Keratinocyte (primary cell): ENCODE results near the gene CDC42EP1. TPM values are rescaled to one million over a fixed set of nuclear protein-coding genes. Genes with fewer than 3 reads are reported as not detected.
"Not testable (repeated sequence)": the region's sequence is repeated elsewhere in the genome, so short reads cannot be mapped to it uniquely, and the experiment has no call there.

ENCODE experiments used
- DNase-seq: peaks from one replicate; pipeline ENCODE4 v3.0.0-alpha.2; 2011; ENCODE audit warnings: low read depth, missing footprints, low spot score
- FAIRE-seq: peaks from 2 replicates; lab custom pipeline; 2011; peaks lifted over from hg19 to GRCh38; lab: Jason Lieb, UNC
- H2AFZ ChIP-seq: 2 replicates; pipeline ENCODE4 v1.6.0; 2012; ENCODE audit warnings: low read length, control low read depth, inconsistent platforms; ENCODE audit not compliant: control insufficient read depth
- H3K27ac ChIP-seq: 2 replicates; pipeline ENCODE4 v1.5.1; 2011; ENCODE audit warnings: low read length; ENCODE audit not compliant: control insufficient read depth, insufficient read depth
- H3K27me3 ChIP-seq: 3 replicates; pipeline ENCODE4 v1.6.0; 2011; ENCODE audit warnings: low read length; ENCODE audit not compliant: control insufficient read depth, insufficient read depth; ENCODE audit errors: extremely low read depth
- H3K36me3 ChIP-seq, 2 experiments: 2 replicates in 1 of 2; 3 replicates in 1 of 2; pipeline ENCODE4 v1.5.1; 2011; ENCODE audit warnings: low read length in 2 of 2, mild to moderate bottlenecking in 1 of 2; ENCODE audit not compliant: control insufficient read depth in 2 of 2, insufficient read depth in 2 of 2; ENCODE audit errors: extremely low read depth in 1 of 2
- H3K4me1 ChIP-seq: 3 replicates; pipeline ENCODE4 v1.5.1; 2011; ENCODE audit warnings: low read length; ENCODE audit not compliant: control insufficient read depth, insufficient read depth; ENCODE audit errors: extremely low read depth
- H3K4me2 ChIP-seq: 3 replicates; pipeline ENCODE4 v1.6.0; 2011; ENCODE audit warnings: low read depth, low read length; ENCODE audit not compliant: control insufficient read depth, insufficient read depth; ENCODE audit errors: extremely low read depth
- H3K4me3 ChIP-seq, 3 experiments: fragments of 200-600 bp in 1 of 3; sonication (generic) in 1 of 3; 2 replicates in 2 of 3; 3 replicates in 1 of 3; pipeline ENCODE4 v1.5.1; 2011 to 2016; ENCODE audit warnings: low read length in 3 of 3, mild to moderate bottlenecking in 3 of 3, control low read depth in 2 of 3, inconsistent platforms in 1 of 3, low read depth in 1 of 3, mixed read lengths in 1 of 3, mixed run types in 1 of 3, moderate library complexity in 1 of 3; ENCODE audit not compliant: control insufficient read depth in 2 of 3, insufficient read depth in 2 of 3; ENCODE audit errors: extremely low read depth in 1 of 3
- H3K79me2 ChIP-seq: 2 replicates; pipeline ENCODE4 v1.6.0; 2012; ENCODE audit warnings: low read length; ENCODE audit not compliant: control insufficient read depth, insufficient read depth
- H3K9ac ChIP-seq: 3 replicates; pipeline ENCODE4 v1.6.0; 2011; ENCODE audit warnings: low read length; ENCODE audit not compliant: control insufficient read depth, insufficient read depth; ENCODE audit errors: extremely low read depth
- H3K9me1 ChIP-seq: 3 replicates; pipeline ENCODE4 v1.6.0; 2011; ENCODE audit warnings: low read length; ENCODE audit not compliant: control insufficient read depth, insufficient read depth; ENCODE audit errors: extremely low read depth
- H3K9me3 ChIP-seq: 2 replicates; pipeline ENCODE4 v1.5.1; 2012; ENCODE audit warnings: low read depth, low read length; ENCODE audit not compliant: control insufficient read depth
- H4K20me1 ChIP-seq: 3 replicates; pipeline ENCODE4 v1.6.0; 2011; ENCODE audit warnings: low read length; ENCODE audit not compliant: control insufficient read depth, insufficient read depth; ENCODE audit errors: extremely low read depth
- CTCF ChIP-seq, 3 experiments: IDR thresholded peaks in 1 of 3; conservative IDR thresholded peaks in 1 of 3; optimal IDR thresholded peaks in 1 of 3; 2 replicates in 2 of 3; 3 replicates in 1 of 3; pipeline versions ENCODE3 to v1.5.1; 2011; ENCODE audit warnings: low read length in 3 of 3, mild to moderate bottlenecking in 3 of 3, moderate library complexity in 2 of 3, control low read depth in 1 of 3, inconsistent platforms in 1 of 3; ENCODE audit not compliant: insufficient read depth in 2 of 3; ENCODE audit errors: extremely low read depth in 1 of 3
- EZH2 ChIP-seq: IDR thresholded peaks from one replicate; pipeline ENCODE4 v1.6.1; 2012; ENCODE audit warnings: inconsistent platforms, mild to moderate bottlenecking, low read length, moderate library complexity
- dilution Hi-C: fragments of 300-500 bp; cut with MboI; formaldehyde crosslinking; loops from one replicate; pipeline ENCODE4 v1.7.0; 2020; ENCODE audit warnings: low sequenced_read_pairs; ENCODE audit not compliant: extremely low pct_ligation_motif_present
- polyA plus RNA-seq, 5 experiments: library from polyadenylated mRNA; depleted of rRNA in 3 of 5; stranded (reverse) in 3 of 5; stranded (forward) in 1 of 5; unstranded in 1 of 5; fragments of >200 nt; gene quantifications; 1 replicate in 1 of 5; 2 replicates in 3 of 5; 3 replicates in 1 of 5; pipeline versions ENCODE4 v1.2.1 to v1.2.3, GENCODE V29; 2011 to 2012; ENCODE audit warnings: missing spikeins in 2 of 5, low read depth in 1 of 5, low replicate concordance in 1 of 5

Gene CDC42EP1
- polyA plus RNA-seq, 1 donor (not counting 4 experiments of a cell fraction or from before 2014, with no cell fraction given) = 10.5 TPM

GRCh38 chr22:37525746-37526350, 34.4 kb upstream of the CDC42EP1 start:
- dilution Hi-C loops = no loop called here
- DNase-seq (no peak), FAIRE-seq (no peak)
- Histone ChIP-seq H3K9ac (peak overlapping the region; percentile 66), H3K4me3 (peak overlapping the region in 1 of 3 experiments; percentile 50), H3K36me3 (no peaks in the 10 kb centered on the region), H3K27ac (peak overlapping the region; percentile 98), H3K79me2 (no peaks in the 10 kb centered on the region), H3K4me2 (peak overlapping the region; percentile 83), H2AFZ (no peak overlapping the region), H3K27me3 (no peaks in the 10 kb centered on the region), H3K9me1 (no peaks in the 10 kb centered on the region), H3K4me1 (peaks cover 36% of the 10 kb centered on the region), H4K20me1 (no peaks in the 10 kb centered on the region), H3K9me3 (no peaks in the 10 kb centered on the region)
- TF ChIP-seq CTCF (optimal IDR thresholded peaks at IDR 0.05 in 1 of 3, IDR thresholded peaks at IDR 0.05 in 1 of 3, conservative IDR thresholded peaks at IDR 0.05 in 1 of 3; ENCODE audit: extremely low read depth in 1 of 3, insufficient read depth in 2 of 3, low read length in 3 of 3) (no peak), EZH2 (no peak)

GRCh38 chr22:37526376-37526775, 33.9 kb upstream of the CDC42EP1 start:
- Histone ChIP-seq H3K9me1 (no peaks in the 10 kb centered on the region), H3K27ac (peak overlapping the region; percentile 98), H3K4me3 (no peak overlapping the region), H3K36me3 (no peaks in the 10 kb centered on the region), H3K27me3 (no peaks in the 10 kb centered on the region), H3K9ac (peak overlapping the region; percentile 66), H3K4me1 (peaks cover 36% of the 10 kb centered on the region), H4K20me1 (no peaks in the 10 kb centered on the region), H2AFZ (no peak overlapping the region), H3K4me2 (peak overlapping the region; percentile 83), H3K79me2 (no peaks in the 10 kb centered on the region), H3K9me3 (no peaks in the 10 kb centered on the region)
- no peak for FAIRE-seq
- TF ChIP-seq EZH2 (no peak), CTCF (optimal IDR thresholded peaks at IDR 0.05 in 1 of 3, IDR thresholded peaks at IDR 0.05 in 1 of 3, conservative IDR thresholded peaks at IDR 0.05 in 1 of 3; ENCODE audit: extremely low read depth in 1 of 3, insufficient read depth in 2 of 3, low read length in 3 of 3) (no peak)
- dilution Hi-C loops = no loop called here
- peak; percentile 89 for DNase-seq

- H3K36me3 ChIP-seq, H3K27me3 ChIP-seq, dilution Hi-C loops, H3K79me2 ChIP-seq, H3K9me3 ChIP-seq, H2AFZ ChIP-seq, H4K20me1 ChIP-seq, DNase-seq, H3K9me1 ChIP-seq, H3K4me3 ChIP-seq: not testable (repeated sequence)
- FAIRE-seq = peak; percentile 98
- H3K27ac ChIP-seq = peak overlapping the region; percentile 98
- H3K4me2 ChIP-seq = peak overlapping the region; percentile 43
- H3K4me1 ChIP-seq = peaks cover 36% of the 10 kb centered on the region
- H3K9ac ChIP-seq = peak overlapping the region; percentile 51
Measured at GRCh38 chr22:37527081-37527752, 33.1 kb upstream of the CDC42EP1 start.
